ENCODE results near the gene TEX28.

- TF ChIP-seq CTCF (IDR thresholded peaks at IDR 0.05) = no peak
- no peak for TF ChIP-seq POLR2A (IDR thresholded peaks at IDR 0.05)
Observed at GRCh38 chrX:154323537-154323936, 28.6 kb upstream of the TEX28 start.

Measured in right lobe of liver (tissue), 4 donors.